Caco-2 (cell line): Measurements from ENCODE around the gene DDOST. TPM values are rescaled to one million over a fixed set of nuclear protein-coding genes. Genes with fewer than 3 reads are reported as not detected.
"Not testable (repeated sequence)": the region's sequence is repeated elsewhere in the genome, so short reads cannot be mapped to it uniquely, and the experiment has no call there.

Experiments used
- BruUV-seq: library from RNA; stranded (reverse); fragments of 400-500 nt; replicated peaks from 2 replicates; lab custom pipeline; 2021; lab: Mats Ljungman, UMichigan
- CTCF ChIA-PET: fragments of 300-600 bp; sonication (Branson Sonifier 250); formaldehyde crosslinking; loops from one replicate; lab custom pipeline; 2022; ENCODE audit warnings: antibody characterized with exemption; lab: Charles Lee
- POLR2A ChIA-PET: fragments of 300-600 bp; sonication (Branson Sonifier 250); formaldehyde crosslinking; loops from one replicate; lab custom pipeline; 2022; ENCODE audit warnings: antibody characterized with exemption; lab: Charles Lee
- DNase-seq, 2 experiments: peaks; one replicate each; pipeline versions ENCODE4 v3.0.0 to v3.0.0-alpha.2; 2020 to 2022
- H3K27me3 ChIP-seq: replicated peaks from 2 replicates; pipeline ENCODE4 v1.6.0; 2011; ENCODE audit warnings: low read length; ENCODE audit not compliant: control insufficient read depth, insufficient read depth
- H3K36me3 ChIP-seq: 2 replicates; pipeline ENCODE4 v1.5.1; 2011; ENCODE audit warnings: low read length; ENCODE audit not compliant: control insufficient read depth, insufficient read depth
- H3K4me1 ChIP-seq: fragments of 250-450 bp; sonication (Bioruptor Pico); 2 replicates; pipeline ENCODE4 v1.5.1; 2020; ENCODE audit warnings: mild to moderate bottlenecking
- H3K4me3 ChIP-seq: 2 replicates; pipeline ENCODE4 v1.5.1; 2011; ENCODE audit warnings: low read depth, mild to moderate bottlenecking, control low read depth, low read length
- H3K9me3 ChIP-seq: fragments of 250-450 bp; sonication (Bioruptor Pico); 2 replicates; pipeline ENCODE4 v1.5.1; 2020; ENCODE audit warnings: mild to moderate bottlenecking, moderate library complexity
- H3K27ac Mint-ChIP-seq: one replicate; pipeline ENCODE4 v1.8.0; 2022; ENCODE audit warnings: mixed read lengths; ENCODE audit not compliant: unreplicated experiment
- H3K27me3 Mint-ChIP-seq: one replicate; pipeline ENCODE4 v1.8.0; 2022; ENCODE audit warnings: mixed read lengths; ENCODE audit not compliant: insufficient read depth, unreplicated experiment
- H3K36me3 Mint-ChIP-seq: one replicate; pipeline ENCODE4 v1.8.0; 2022; ENCODE audit warnings: mild to moderate bottlenecking, mixed read lengths; ENCODE audit not compliant: insufficient read depth, unreplicated experiment
- H3K4me1 Mint-ChIP-seq: one replicate; pipeline ENCODE4 v1.8.0; 2022; ENCODE audit warnings: low read depth, mixed read lengths; ENCODE audit not compliant: unreplicated experiment
- H3K4me3 Mint-ChIP-seq: one replicate; pipeline ENCODE4 v1.8.0; 2022; ENCODE audit warnings: mild to moderate bottlenecking, moderate library complexity, mixed read lengths; ENCODE audit not compliant: unreplicated experiment
- H3K9me3 Mint-ChIP-seq: one replicate; pipeline ENCODE4 v1.8.0; 2022; ENCODE audit warnings: mixed read lengths; ENCODE audit not compliant: unreplicated experiment
- CTCF ChIP-seq, 2 experiments: fragments of 200-600 bp in 1 of 2; IDR thresholded peaks; 1 replicate in 1 of 2; 2 replicates in 1 of 2; pipeline versions ENCODE4 v1.5.1 to v1.8.0; 2011 to 2022; ENCODE audit warnings: antibody characterized with exemption in 1 of 2, control low read depth in 1 of 2, inconsistent platforms in 1 of 2, low read depth in 1 of 2, low read length in 1 of 2, mild to moderate bottlenecking in 1 of 2, moderate library complexity in 1 of 2; ENCODE audit not compliant: insufficient read depth in 1 of 2, severe bottlenecking in 1 of 2, unreplicated experiment in 1 of 2
- intact Hi-C: fragments of 100-400 bp; cut with micrococcal nuclease; formaldehyde crosslinking; loops from one replicate; pipeline ENCODE4 v1.10.0; 2022; ENCODE audit not compliant: unreplicated experiment
- total RNA-seq: library from RNA; stranded (reverse); gene quantifications from 2 replicates; pipeline ENCODE4 v1.2.3, GENCODE V29; 2022

Gene DDOST
- total RNA-seq, 1 experiment from 2014 or later, result 339 TPM

GRCh38 chr1:20681999-20682398 is 20.8 kb upstream of the DDOST start:
- CTCF ChIA-PET, result interaction anchor here (0.6 kb wide), 1 partner anchor 15 kb away, joined by 4 read pairs; no protein-coding TSS in a partner anchor
- no TSS peak for BruUV-seq
- Histone ChIP-seq H3K4me1 (no peaks in the 10 kb centered on the region), H3K36me3 (no peaks in the 10 kb centered on the region), H3K9me3 (no peaks in the 10 kb centered on the region), H3K4me3 (no peak overlapping the region), H3K27me3 (no peaks in the 10 kb centered on the region)
- Mint-ChIP-seq H3K9me3 (no peaks in the 10 kb centered on the region), H3K4me1 (no peaks in the 10 kb centered on the region), H3K27ac (no peak overlapping the region), H3K36me3 (no peaks in the 10 kb centered on the region), H3K4me3 (no peak overlapping the region), H3K27me3 (no peaks in the 10 kb centered on the region)
- TF ChIP-seq CTCF (IDR thresholded peaks at IDR 0.05; ENCODE audit: insufficient read depth in 1 of 2, low read depth in 1 of 2, low read length in 1 of 2, severe bottlenecking in 1 of 2, unreplicated experiment in 1 of 2), result no peak
- no peak for DNase-seq
- intact Hi-C loops, result no loop called here
- POLR2A ChIA-PET, result no interaction called here

- TF ChIP-seq CTCF (IDR thresholded peaks at IDR 0.05; ENCODE audit: insufficient read depth in 1 of 2, low read depth in 1 of 2, low read length in 1 of 2, severe bottlenecking in 1 of 2, unreplicated experiment in 1 of 2), result no peak
- Histone ChIP-seq H3K4me3 (no peak overlapping the region), H3K4me1 (no peaks in the 10 kb centered on the region), H3K27me3 (no peaks in the 10 kb centered on the region), H3K9me3 (no peaks in the 10 kb centered on the region), H3K36me3 (no peaks in the 10 kb centered on the region)
- H3K27ac Mint-ChIP-seq, result no peak overlapping the region
- BruUV-seq, result no TSS peak
- H3K9me3 Mint-ChIP-seq, result no peaks in the 10 kb centered on the region
- H3K4me3 Mint-ChIP-seq, result no peak overlapping the region
- ChIA-PET CTCF (no interaction called here), POLR2A (no interaction called here)
- DNase-seq, result no peak
- no peaks in the 10 kb centered on the region for H3K27me3 Mint-ChIP-seq
- H3K36me3 Mint-ChIP-seq, result no peaks in the 10 kb centered on the region
- intact Hi-C loops, result no loop called here
- H3K4me1 Mint-ChIP-seq, result no peaks in the 10 kb centered on the region
Measured at GRCh38 chr1:20680269-20680668, 19.1 kb upstream of the DDOST start.

GRCh38 chr1:20678599-20678998 is 17.4 kb upstream of the DDOST start:
- Histone ChIP-seq H3K4me3 (no peak overlapping the region), H3K27me3 (no peaks in the 10 kb centered on the region), H3K4me1 (no peaks in the 10 kb centered on the region), H3K36me3 (no peaks in the 10 kb centered on the region), H3K9me3 (no peaks in the 10 kb centered on the region)
- H3K27me3 Mint-ChIP-seq, result no peaks in the 10 kb centered on the region
- no peaks in the 10 kb centered on the region for H3K4me1 Mint-ChIP-seq
- intact Hi-C loops, result no loop called here
- no TSS peak for BruUV-seq
- no peak overlapping the region for H3K27ac Mint-ChIP-seq
- no peaks in the 10 kb centered on the region for H3K9me3 Mint-ChIP-seq
- POLR2A ChIA-PET, result no interaction called here
- H3K4me3 Mint-ChIP-seq, result no peak overlapping the region
- CTCF ChIA-PET, result interaction anchor here (0.7 kb wide), 1 partner anchor 839 kb away, joined by 4 read pairs; no protein-coding TSS in a partner anchor
- H3K36me3 Mint-ChIP-seq, result no peaks in the 10 kb centered on the region
- TF ChIP-seq CTCF (IDR thresholded peaks at IDR 0.05; ENCODE audit: insufficient read depth in 1 of 2, low read depth in 1 of 2, low read length in 1 of 2, severe bottlenecking in 1 of 2, unreplicated experiment in 1 of 2), result no peak
- no peak for DNase-seq

- H3K4me3 ChIP-seq, H3K27me3 ChIP-seq, H3K9me3 ChIP-seq, H3K27ac Mint-ChIP-seq, H3K9me3 Mint-ChIP-seq, H3K4me3 Mint-ChIP-seq, DNase-seq, POLR2A ChIA-PET, H3K4me1 ChIP-seq, H3K4me1 Mint-ChIP-seq, CTCF ChIA-PET, H3K36me3 Mint-ChIP-seq, H3K27me3 Mint-ChIP-seq, H3K36me3 ChIP-seq, BruUV-seq, intact Hi-C loops: not testable (repeated sequence)
Measured at GRCh38 chr1:20673626-20674025, 12.5 kb upstream of the DDOST start.
